Measurements from ENCODE around the gene ASPHD2.

The ASPHD2 gene

DNA sequence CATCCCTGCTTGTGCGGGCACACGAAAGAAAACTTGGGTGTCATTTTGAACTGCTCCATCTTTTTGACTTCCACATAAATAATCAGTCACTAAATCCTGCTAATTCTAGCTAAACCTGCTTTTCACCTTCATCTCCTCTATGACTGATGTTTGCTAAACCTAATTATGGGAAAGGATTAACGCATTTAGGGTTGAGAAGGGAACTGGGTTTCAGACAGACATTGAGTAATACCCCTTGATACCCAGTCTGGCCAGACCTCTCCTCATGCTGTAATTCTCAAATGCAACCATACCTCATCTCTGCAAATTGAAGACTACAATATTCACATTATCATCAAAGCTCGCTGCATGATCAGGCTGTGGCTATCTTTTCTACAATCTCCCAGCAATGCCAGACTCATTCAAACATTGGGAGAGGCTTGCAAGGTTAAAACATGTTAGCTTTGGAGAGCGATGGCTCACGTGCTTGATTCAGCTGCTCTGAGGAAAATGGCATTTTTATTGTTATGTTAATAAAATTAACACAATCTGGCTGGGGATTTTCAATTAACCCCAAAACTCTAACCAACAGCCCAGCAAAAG lies 52.1 kb downstream of the ASPHD2 start:
- H3K4me3 ChIP-seq (replicated peaks; ENCODE audit: low read depth, low read length) = no peak overlapping the region
- no peak for DNase-seq (ENCODE audit: low read depth)
- TF ChIP-seq, protein P1, sequence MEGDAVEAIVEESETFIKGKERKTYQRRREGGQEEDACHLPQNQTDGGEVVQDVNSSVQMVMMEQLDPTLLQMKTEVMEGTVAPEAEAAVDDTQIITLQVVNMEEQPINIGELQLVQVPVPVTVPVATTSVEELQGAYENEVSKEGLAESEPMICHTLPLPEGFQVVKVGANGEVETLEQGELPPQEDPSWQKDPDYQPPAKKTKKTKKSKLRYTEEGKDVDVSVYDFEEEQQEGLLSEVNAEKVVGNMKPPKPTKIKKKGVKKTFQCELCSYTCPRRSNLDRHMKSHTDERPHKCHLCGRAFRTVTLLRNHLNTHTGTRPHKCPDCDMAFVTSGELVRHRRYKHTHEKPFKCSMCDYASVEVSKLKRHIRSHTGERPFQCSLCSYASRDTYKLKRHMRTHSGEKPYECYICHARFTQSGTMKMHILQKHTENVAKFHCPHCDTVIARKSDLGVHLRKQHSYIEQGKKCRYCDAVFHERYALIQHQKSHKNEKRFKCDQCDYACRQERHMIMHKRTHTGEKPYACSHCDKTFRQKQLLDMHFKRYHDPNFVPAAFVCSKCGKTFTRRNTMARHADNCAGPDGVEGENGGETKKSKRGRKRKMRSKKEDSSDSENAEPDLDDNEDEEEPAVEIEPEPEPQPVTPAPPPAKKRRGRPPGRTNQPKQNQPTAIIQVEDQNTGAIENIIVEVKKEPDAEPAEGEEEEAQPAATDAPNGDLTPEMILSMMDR (IDR thresholded peaks at IDR 0.05; ENCODE audit: low read length, missing control alignments) = no peak

DNA sequence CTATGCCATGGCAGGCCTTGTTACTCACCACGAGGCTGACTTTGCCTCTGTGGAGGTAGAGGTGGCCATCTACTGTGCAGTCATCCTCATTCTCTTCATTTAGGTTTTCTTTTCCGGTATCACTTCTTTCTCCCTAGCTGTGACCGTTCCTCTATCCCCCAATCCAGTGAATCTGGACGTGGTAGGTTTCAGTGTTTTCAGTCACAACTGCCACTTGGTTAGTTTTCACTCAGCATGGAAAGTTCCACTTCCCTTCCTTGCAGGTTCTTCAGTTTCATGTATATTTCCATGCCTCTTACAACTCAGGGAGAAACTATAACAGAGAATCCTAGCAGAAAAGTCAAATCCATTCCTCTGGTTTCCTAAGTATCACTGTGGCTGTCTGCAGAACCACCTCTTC lies 52.6 kb downstream of the ASPHD2 start:
- TF ChIP-seq, protein P1 (IDR thresholded peaks at IDR 0.05; ENCODE audit: low read length, missing control alignments) = no peak
- no peak for DNase-seq (ENCODE audit: low read depth)
- H3K4me3 ChIP-seq (replicated peaks; ENCODE audit: low read depth, low read length) = no peak overlapping the region

DNA sequence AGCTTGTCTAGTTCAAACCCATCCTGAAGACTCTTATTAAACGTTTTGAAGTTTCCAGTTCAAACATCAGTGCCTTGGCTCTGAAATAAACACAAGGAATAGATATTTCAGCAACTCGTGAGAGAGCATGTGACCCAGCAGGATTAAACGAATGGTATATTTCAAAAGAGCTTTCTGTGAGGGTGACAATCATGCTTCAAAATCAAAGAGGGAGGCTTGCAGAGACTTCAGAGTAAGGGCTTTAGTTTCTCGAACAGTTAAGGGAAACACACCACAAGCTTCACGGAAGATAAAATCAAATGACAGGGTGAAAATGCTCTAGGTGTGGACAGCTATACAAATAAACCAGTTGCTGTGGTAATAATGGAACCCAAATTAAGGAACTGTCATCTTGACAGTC lies 53.1 kb downstream of the ASPHD2 start:
- TF ChIP-seq, protein P1 (IDR thresholded peaks at IDR 0.05; ENCODE audit: low read length, missing control alignments) = no peak
- no peak for DNase-seq (ENCODE audit: low read depth)
- no peak overlapping the region for H3K4me3 ChIP-seq (replicated peaks; ENCODE audit: low read depth, low read length)

DNA sequence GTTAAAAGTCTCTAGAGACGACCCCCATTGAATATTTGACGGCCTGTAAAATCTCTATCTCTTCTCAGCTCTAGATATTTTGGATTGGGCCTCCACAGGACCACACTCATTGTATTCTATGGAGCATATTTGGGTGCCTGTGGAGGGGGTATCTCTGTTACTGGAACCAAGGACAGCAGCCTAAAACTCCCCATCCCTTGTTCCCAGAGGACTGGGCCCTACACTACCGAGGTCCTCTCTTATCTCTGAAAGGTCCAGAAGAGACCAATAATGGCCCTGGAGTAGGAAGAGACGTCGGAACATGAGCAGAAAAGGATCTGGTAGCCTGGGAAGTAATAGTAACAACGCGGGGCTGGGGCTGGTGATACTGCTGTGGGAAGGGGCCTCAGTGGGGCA lies 54.0 kb downstream of the ASPHD2 start:
- TF ChIP-seq, protein P1 (IDR thresholded peaks at IDR 0.05; ENCODE audit: low read length, missing control alignments) = no peak
- no peak for DNase-seq (ENCODE audit: low read depth)
- H3K4me3 ChIP-seq (replicated peaks; ENCODE audit: low read depth, low read length) = peak overlapping the region; percentile 89

DNA sequence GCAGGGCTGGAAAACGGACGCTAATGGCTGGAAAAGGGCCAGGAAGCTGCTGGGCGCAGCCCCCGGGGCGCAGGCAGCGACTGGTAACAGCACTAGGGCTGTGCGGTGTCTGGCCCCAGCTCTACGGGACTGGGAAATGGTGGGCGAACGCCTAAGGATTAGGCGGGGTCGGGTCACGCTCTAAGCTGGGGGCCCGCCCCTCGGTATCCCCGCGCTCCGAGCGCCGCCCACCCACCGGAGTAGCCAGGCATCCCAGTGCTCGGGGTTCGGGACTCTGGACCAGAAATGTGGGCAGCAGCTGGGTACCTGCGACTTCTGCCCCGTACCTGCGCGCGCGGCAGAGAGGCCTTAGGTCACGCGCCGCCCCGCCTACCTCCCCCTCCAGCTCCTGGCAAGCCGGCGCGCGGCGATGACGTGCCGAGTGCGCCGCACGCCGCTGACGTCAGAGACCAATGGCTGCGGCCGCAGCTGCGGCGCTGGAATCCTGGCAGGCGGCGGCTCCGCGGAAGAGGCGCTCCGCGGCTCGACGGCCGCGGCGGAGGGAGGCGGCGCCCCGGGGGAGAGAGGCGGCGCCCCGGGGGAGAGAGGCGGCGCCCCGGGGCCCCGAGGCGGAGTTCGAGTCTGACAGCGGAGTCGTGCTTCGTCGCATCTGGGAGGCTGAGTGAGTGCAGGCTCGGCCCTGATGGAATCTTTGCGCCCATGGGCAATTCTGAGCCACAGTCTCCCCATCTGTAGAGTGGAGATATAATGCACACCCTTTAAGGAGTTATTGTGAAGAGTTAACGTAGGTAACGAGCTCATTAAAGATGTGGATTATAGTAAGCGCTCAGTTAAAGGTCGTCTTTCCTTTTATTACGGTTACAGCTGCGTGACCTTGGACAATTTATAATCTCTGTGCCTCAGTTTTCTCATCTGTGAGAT lies 54.6 kb downstream of the ASPHD2 start, which contains the start of the genes HPS4 and SRRD:
HPS4 (minus strand) TSS at position 345 of the 921 bp plus-strand sequence. CDS start 2,021 bp downstream, outside the sequence.
SRRD (plus strand) TSS at position 439 of the 921 bp plus-strand sequence; CDS start at position 453, 14 bp downstream.
- peak; percentile 89 for DNase-seq (ENCODE audit: low read depth)
- TF ChIP-seq, protein P1 (IDR thresholded peaks at IDR 0.05; ENCODE audit: low read length, missing control alignments) = no peak
- H3K4me3 ChIP-seq (replicated peaks; ENCODE audit: low read depth, low read length) = peak within 1 kb of the TSS; percentile 89

DNA sequence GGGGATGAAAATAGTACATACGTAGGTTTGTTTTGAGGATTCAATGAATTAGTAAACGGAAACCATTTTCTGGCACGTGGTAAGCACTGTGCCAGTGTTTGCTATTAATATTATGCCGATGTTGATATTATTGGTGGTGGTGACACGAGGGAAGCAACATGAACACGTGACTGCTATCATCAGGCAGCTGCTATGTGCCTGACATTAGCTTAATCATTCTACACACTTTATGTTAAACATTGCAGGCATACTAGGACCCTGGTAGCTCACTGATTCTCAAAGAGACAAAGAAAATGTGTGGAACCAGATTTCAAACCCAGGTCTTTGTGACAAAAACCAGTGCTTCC lies 55.3 kb downstream of the ASPHD2 start:
- peak overlapping the region; percentile 89 for H3K4me3 ChIP-seq (replicated peaks; ENCODE audit: low read depth, low read length)
- DNase-seq (ENCODE audit: low read depth) = no peak
- TF ChIP-seq, protein P1 (IDR thresholded peaks at IDR 0.05; ENCODE audit: low read length, missing control alignments) = no peak
